Smooth muscle cell (in vitro differentiated cells): ENCODE data around the gene DUOXA1. TPM values are rescaled to one million over a fixed set of nuclear protein-coding genes. Genes with fewer than 3 reads are reported as not detected.

ENCODE experiments used
- DNase-seq: peaks from one replicate; lab custom pipeline; 2025; ENCODE audit not compliant: unreplicated experiment; lab: John Stamatoyannopoulos, UW
- H2AFZ ChIP-seq: fragments of 200-600 bp; sonication (generic); 2 replicates; pipeline ENCODE4 v1.6.0; 2016; ENCODE audit warnings: antibody characterized with exemption, low read depth, mild to moderate bottlenecking
- H3F3A ChIP-seq: fragments of 200-600 bp; sonication (generic); 2 replicates; pipeline ENCODE4 v1.6.0; 2017; ENCODE audit warnings: antibody characterized with exemption, low read depth
- H3K27ac ChIP-seq: fragments of 200-600 bp; sonication (generic); 2 replicates; pipeline ENCODE4 v1.5.1; 2016; ENCODE audit warnings: low read depth, mild to moderate bottlenecking
- H3K27me3 ChIP-seq: fragments of 200-600 bp; sonication (generic); 2 replicates; pipeline ENCODE4 v1.6.1; 2016; ENCODE audit warnings: low read depth, mild to moderate bottlenecking
- H3K36me3 ChIP-seq: fragments of 200-600 bp; sonication (generic); 2 replicates; pipeline ENCODE4 v1.5.1; 2016; ENCODE audit warnings: low read depth
- H3K4me1 ChIP-seq: fragments of 200-600 bp; sonication (generic); 2 replicates; pipeline ENCODE4 v1.5.1; 2016; ENCODE audit warnings: low read depth
- H3K4me2 ChIP-seq: fragments of 200-600 bp; sonication (generic); 2 replicates; pipeline ENCODE4 v1.6.0; 2016; ENCODE audit warnings: mild to moderate bottlenecking
- H3K4me3 ChIP-seq: fragments of 200-600 bp; sonication (generic); 2 replicates; pipeline ENCODE4 v1.5.1; 2016; ENCODE audit warnings: mild to moderate bottlenecking
- H3K79me2 ChIP-seq: fragments of 200-600 bp; sonication (generic); 2 replicates; pipeline ENCODE4 v1.6.0; 2016; ENCODE audit warnings: low read depth, mild to moderate bottlenecking
- H3K9ac ChIP-seq: fragments of 200-600 bp; sonication (generic); 2 replicates; pipeline ENCODE4 v1.6.0; 2016; ENCODE audit warnings: low read depth
- H3K9me3 ChIP-seq: fragments of 200-600 bp; sonication (generic); replicated peaks from 2 replicates; pipeline ENCODE4 v1.5.1; 2016; ENCODE audit warnings: low read depth
- H4K20me1 ChIP-seq: fragments of 200-600 bp; sonication (generic); 2 replicates; pipeline ENCODE4 v1.6.0; 2016; ENCODE audit warnings: low read depth
- WGBS: methylation state at CpG from one replicate; pipeline ENCODE4 v1.1.7; 2016; ENCODE audit warnings: low lambda C conversion rate; 5-methylcytosine and 5-hydroxymethylcytosine counted together
- polyA plus RNA-seq: library from polyadenylated mRNA; unstranded; fragments of >200 nt; fragmentation: Nextera tagmentation; extraction: Ambion mirVana; gene quantifications from 2 replicates; pipeline ENCODE4 v1.2.1, GENCODE V29; 2016
- total RNA-seq: library from RNA; depleted of rRNA; stranded (reverse); fragments of >200 nt; gene quantifications from 2 replicates; pipeline ENCODE4 v1.2.3, GENCODE V29; 2014
- TF ChIP-seq, protein P1 (sequence below): fragments of 200-600 bp; sonication (generic); IDR thresholded peaks from 2 replicates; pipeline ENCODE4 v1.5.1; 2017; ENCODE audit warnings: borderline replicate concordance, mild to moderate bottlenecking, antibody characterized with exemption; ENCODE audit not compliant: insufficient read depth, poor library complexity, severe bottlenecking

Gene DUOXA1
- total and polyA plus RNA-seq, 2 experiments from 2014 or later, result 2.8 to 7.6 TPM

DNA sequence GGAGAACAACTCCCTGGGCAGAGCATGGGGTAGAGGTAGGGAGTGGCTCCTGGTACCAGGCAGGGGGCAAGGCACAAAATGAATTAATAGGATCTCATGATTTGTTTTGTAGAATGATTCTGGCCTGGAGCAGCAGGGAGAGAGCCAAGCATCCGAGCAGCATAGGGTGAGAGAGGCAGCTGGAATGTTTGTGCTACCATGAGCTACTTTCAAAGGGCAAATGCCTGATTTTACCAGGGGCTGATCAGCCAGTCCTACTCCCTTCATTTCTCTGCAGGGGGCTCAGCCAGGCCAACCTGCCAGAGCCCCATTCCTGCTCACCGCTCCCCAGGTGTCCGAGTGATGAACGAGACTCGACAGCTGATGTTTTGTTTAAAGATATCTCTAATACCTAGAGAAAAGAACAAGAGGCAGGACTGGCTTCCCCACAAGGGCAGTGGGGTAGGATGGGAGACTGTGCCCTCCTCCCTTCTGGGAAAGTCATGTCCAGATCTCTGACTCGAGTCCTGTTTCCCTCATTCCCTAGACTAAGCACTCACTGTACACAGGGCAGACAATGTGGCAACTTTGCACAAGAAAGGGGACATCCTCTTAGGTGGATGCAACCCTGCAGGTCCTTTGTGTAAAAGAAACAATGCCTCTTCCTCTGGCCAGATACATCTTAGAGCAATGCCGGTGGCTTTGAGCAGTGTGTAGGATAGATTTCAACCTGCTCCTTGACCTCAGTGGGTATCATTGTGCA, 28.6 kb downstream of the DUOXA1 start:
- H3K36me3 ChIP-seq, result no peaks in the 10 kb centered on the region
- no peak overlapping the region for H3K4me3 ChIP-seq
- peaks cover 33% of the 10 kb centered on the region for H3K27me3 ChIP-seq
- TF ChIP-seq, protein P1, sequence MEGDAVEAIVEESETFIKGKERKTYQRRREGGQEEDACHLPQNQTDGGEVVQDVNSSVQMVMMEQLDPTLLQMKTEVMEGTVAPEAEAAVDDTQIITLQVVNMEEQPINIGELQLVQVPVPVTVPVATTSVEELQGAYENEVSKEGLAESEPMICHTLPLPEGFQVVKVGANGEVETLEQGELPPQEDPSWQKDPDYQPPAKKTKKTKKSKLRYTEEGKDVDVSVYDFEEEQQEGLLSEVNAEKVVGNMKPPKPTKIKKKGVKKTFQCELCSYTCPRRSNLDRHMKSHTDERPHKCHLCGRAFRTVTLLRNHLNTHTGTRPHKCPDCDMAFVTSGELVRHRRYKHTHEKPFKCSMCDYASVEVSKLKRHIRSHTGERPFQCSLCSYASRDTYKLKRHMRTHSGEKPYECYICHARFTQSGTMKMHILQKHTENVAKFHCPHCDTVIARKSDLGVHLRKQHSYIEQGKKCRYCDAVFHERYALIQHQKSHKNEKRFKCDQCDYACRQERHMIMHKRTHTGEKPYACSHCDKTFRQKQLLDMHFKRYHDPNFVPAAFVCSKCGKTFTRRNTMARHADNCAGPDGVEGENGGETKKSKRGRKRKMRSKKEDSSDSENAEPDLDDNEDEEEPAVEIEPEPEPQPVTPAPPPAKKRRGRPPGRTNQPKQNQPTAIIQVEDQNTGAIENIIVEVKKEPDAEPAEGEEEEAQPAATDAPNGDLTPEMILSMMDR, result no peak
- no peaks in the 10 kb centered on the region for H3K9me3 ChIP-seq
- H4K20me1 ChIP-seq, result no peaks in the 10 kb centered on the region
- H3K9ac ChIP-seq, result no peak overlapping the region
- whole genome bisulfite sequencing, result 78% methylated on average over 7 of the region's 7 CpGs
- DNase-seq, result no peak
- no peaks in the 10 kb centered on the region for H3K79me2 ChIP-seq
- no peaks in the 10 kb centered on the region for H3F3A ChIP-seq
- H3K27ac ChIP-seq, result no peak overlapping the region
- H3K4me2 ChIP-seq, result no peak overlapping the region
- no peak overlapping the region for H2AFZ ChIP-seq
- no peaks in the 10 kb centered on the region for H3K4me1 ChIP-seq

DNA sequence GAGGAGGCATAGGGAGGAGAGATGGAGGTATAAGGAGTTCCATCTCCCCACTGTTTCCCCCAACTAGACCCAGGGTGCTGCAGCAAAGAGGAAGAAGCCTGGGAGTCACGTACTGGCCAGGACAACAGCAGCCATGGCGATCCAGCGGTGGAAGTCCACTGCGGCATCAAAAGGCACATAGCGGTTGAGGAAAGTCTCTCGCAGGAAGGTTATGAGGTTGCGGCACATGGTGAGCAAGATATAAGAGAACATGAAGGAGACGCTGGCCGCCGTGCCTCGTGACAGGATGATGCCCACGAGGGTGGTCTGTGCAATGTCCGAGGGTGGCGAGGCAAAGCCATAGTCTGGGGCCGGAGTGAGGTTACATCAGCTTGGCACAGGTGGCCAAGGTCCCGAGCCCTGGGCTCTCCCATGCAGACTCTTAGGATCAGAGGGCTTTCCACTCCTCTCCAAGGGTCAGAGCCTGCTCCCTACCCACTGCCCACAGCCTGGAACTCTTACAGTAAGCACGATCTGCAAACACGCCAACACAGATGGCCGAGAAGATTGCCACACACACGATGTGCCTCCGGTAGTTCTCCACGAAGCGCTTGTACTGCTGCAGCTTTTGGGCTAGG, 30.0 kb downstream of the DUOXA1 start:
- H3K36me3 ChIP-seq, result no peaks in the 10 kb centered on the region
- no peak overlapping the region for H3K4me3 ChIP-seq

DNA sequence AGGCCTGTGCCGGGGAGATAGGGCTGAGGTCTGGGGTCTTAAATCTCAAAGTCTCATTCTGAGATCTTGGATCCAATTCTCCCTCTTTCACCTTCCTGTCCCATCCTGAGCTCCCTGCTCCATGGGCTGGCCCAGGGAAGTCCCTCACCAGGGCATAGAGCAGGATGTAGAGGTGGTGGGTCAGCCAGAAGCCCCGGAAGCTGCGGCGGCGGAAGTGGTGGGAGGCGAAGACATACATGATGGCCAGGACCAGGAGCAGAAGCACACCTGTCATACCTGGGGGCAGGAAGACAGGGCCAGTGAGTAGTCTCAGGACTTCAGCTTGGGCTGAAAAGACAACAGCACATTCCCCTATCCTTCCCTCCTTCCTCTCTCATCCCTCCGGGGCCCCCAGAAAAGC, 32.2 kb downstream of the DUOXA1 start:
- Histone ChIP-seq H3F3A (no peaks in the 10 kb centered on the region), H2AFZ (no peak overlapping the region), H3K4me2 (no peak overlapping the region), H3K4me3 (no peak overlapping the region), H3K36me3 (no peaks in the 10 kb centered on the region), H3K9ac (no peak overlapping the region), H3K4me1 (no peaks in the 10 kb centered on the region), H4K20me1 (no peaks in the 10 kb centered on the region), H3K79me2 (no peaks in the 10 kb centered on the region), H3K27me3 (peaks cover 27% of the 10 kb centered on the region), H3K9me3 (no peaks in the 10 kb centered on the region), H3K27ac (no peak overlapping the region)
- 99% methylated on average over 7 of the region's 7 CpGs for WGBS
- TF ChIP-seq, protein P1, result no peak
- no peak for DNase-seq

More for the DNA sequence above, 30.0 kb downstream of the DUOXA1 start:
- H3K9ac ChIP-seq, result no peak overlapping the region
- H4K20me1 ChIP-seq, result no peaks in the 10 kb centered on the region
- no peak overlapping the region for H2AFZ ChIP-seq
- DNase-seq, result no peak
- no peaks in the 10 kb centered on the region for H3K9me3 ChIP-seq
- H3K27me3 ChIP-seq, result peaks cover 40% of the 10 kb centered on the region
- H3K27ac ChIP-seq, result no peak overlapping the region
- H3K79me2 ChIP-seq, result no peaks in the 10 kb centered on the region
- H3K4me1 ChIP-seq, result no peaks in the 10 kb centered on the region
- no peak overlapping the region for H3K4me2 ChIP-seq
- TF ChIP-seq, protein P1, result no peak
- H3F3A ChIP-seq, result no peaks in the 10 kb centered on the region
- 91% methylated on average over 23 of the region's 23 CpGs for WGBS

DNA sequence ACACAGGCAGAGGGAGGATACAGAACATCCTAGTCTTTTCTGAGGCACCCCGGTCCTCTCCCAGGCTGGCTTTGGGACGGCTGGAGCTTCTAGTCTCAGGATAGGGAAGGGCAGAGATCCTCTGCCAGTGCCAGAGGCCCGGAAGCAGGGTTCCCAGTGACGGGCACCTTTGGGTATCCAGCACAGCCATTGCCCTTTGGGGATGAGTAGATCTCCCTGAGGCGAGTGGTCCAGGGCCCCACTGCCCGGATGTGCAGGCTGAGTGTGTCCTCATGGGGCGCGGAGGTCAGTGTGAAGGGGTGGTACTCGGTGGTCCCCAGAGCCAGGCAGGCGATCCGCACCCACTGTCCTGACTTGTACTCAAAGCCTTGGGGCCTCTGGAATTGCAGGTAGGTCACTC, 34.0 kb downstream of the DUOXA1 start:
- H3K9ac ChIP-seq, result no peak overlapping the region
- no peaks in the 10 kb centered on the region for H3K4me1 ChIP-seq
- no peaks in the 10 kb centered on the region for H3F3A ChIP-seq
- no peak overlapping the region for H3K4me2 ChIP-seq
- no peaks in the 10 kb centered on the region for H3K36me3 ChIP-seq
- no peak for DNase-seq
- H3K27ac ChIP-seq, result no peak overlapping the region
- no peak overlapping the region for H2AFZ ChIP-seq
- WGBS, result 92% methylated on average over 10 of the region's 11 CpGs
- H4K20me1 ChIP-seq, result no peaks in the 10 kb centered on the region
- peaks cover 17% of the 10 kb centered on the region for H3K27me3 ChIP-seq
- H3K4me3 ChIP-seq, result no peak overlapping the region
- TF ChIP-seq, protein P1, result no peak
- no peaks in the 10 kb centered on the region for H3K79me2 ChIP-seq
- H3K9me3 ChIP-seq, result no peaks in the 10 kb centered on the region
